Tibial artery (tissue), 4 donors: ENCODE data around the gene ZNF513.

Experiments
- DNase-seq, 2 donors: peaks; one replicate each; pipeline ENCODE4 v3.0.0-alpha.2; 2019
- H3K27ac ChIP-seq, 2 donors: fragments of 200-600 bp; sonication (generic) in 1 of 2; 1 replicate in 1 of 2; 2 replicates in 1 of 2; pipeline ENCODE4 v1.5.1; 2018 to 2019; ENCODE audit warnings: mild to moderate bottlenecking in 1 of 2
- H3K27me3 ChIP-seq, 2 donors: fragments of 200-600 bp; sonication (generic) in 1 of 2; one replicate each; pipeline versions ENCODE4 v1.5.1 to v1.6.0; 2016 to 2019
- H3K36me3 ChIP-seq, 3 donors: fragments of 200-600 bp; sonication (generic) in 2 of 3; one replicate each; pipeline ENCODE4 v1.5.1; 2016 to 2019; ENCODE audit warnings: mild to moderate bottlenecking in 2 of 3
- H3K4me1 ChIP-seq, 4 donors: fragments of 200-600 bp; sonication (generic) in 2 of 4; 1 replicate in 3 of 4; 2 replicates in 1 of 4; pipeline ENCODE4 v1.5.1; 2016 to 2019
- H3K4me3 ChIP-seq, 2 donors: fragments of 200-600 bp; sonication (generic) in 1 of 2; 1 replicate in 1 of 2; 2 replicates in 1 of 2; pipeline ENCODE4 v1.5.1; 2018 to 2019; ENCODE audit warnings: mild to moderate bottlenecking in 2 of 2
- H3K9me3 ChIP-seq, 3 donors: fragments of 200-600 bp; sonication (generic) in 1 of 3; one replicate each; pipeline ENCODE4 v1.5.1; 2016 to 2019
- intact Hi-C: fragments of 100-400 bp; cut with DNase I; formaldehyde crosslinking; loops from one replicate; pipeline ENCODE4 v1.15.0; 2023; ENCODE audit warnings: low total_unique reads
- TF ChIP-seq, protein P1 (sequence below), 2 experiments: fragments of 200-600 bp in 1 of 2; fragments of 450-650 bp in 1 of 2; IDR thresholded peaks; one replicate each; pipeline ENCODE4 v1.5.1; 2017 to 2019; ENCODE audit warnings: antibody characterized with exemption in 2 of 2, mild to moderate bottlenecking in 1 of 2, moderate library complexity in 1 of 2

Gene ZNF513

DNA sequence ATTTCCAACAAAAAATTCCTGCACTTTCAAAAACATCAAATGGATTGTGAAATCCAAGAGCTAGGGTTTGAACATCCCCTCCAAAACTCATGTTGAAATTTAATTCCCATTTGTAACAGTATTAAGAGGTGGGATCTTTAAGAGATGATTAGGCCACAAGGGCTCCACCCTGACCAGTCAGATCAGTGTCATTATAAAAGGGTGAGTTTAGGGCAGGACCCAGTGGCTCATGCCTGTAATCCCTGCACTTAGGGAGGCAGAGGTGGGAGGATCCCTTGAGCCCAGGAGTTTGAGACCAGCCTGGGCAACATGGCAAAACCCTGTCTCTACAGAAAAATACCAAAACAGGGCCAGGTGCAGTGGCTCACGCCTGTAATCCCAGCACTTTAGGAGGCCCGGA lies 32.9 kb downstream of the ZNF513 start:
- TF ChIP-seq, protein P1, sequence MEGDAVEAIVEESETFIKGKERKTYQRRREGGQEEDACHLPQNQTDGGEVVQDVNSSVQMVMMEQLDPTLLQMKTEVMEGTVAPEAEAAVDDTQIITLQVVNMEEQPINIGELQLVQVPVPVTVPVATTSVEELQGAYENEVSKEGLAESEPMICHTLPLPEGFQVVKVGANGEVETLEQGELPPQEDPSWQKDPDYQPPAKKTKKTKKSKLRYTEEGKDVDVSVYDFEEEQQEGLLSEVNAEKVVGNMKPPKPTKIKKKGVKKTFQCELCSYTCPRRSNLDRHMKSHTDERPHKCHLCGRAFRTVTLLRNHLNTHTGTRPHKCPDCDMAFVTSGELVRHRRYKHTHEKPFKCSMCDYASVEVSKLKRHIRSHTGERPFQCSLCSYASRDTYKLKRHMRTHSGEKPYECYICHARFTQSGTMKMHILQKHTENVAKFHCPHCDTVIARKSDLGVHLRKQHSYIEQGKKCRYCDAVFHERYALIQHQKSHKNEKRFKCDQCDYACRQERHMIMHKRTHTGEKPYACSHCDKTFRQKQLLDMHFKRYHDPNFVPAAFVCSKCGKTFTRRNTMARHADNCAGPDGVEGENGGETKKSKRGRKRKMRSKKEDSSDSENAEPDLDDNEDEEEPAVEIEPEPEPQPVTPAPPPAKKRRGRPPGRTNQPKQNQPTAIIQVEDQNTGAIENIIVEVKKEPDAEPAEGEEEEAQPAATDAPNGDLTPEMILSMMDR (IDR thresholded peaks at IDR 0.05) = no peak
- DNase-seq = no peak
- Histone ChIP-seq H3K27me3 (no peaks in the 10 kb centered on the region), H3K36me3 (peaks cover 0 to 19% (median 15%) of the 10 kb centered on the region in 3 donors), H3K9me3 (no peaks in the 10 kb centered on the region), H3K27ac (no peak overlapping the region), H3K4me3 (no peak overlapping the region), H3K4me1 (peaks cover 0 to 4% (median 0%) of the 10 kb centered on the region in 4 donors)
- intact Hi-C loops = no loop called here

DNA sequence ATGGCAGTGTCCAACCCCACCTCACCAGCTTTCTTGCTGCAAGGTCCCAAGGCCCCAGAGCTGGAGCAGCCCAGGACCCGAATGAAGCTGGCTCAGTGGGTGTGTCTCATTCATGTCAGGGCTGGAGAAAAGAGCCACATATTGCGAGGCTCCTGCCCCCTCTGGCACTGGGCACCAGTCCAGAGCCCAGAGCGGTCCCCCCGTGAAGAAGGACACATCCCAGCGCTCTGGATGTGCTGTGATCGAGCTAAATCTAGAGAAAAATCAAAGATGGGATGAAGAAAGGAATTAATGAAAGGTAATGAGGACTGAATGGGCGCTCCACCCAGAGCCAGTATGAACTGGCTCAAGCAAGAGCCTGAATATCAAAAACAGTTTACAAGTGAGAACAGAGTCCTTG lies 44.4 kb downstream of the ZNF513 start:
- TF ChIP-seq, protein P1 (IDR thresholded peaks at IDR 0.05) = no peak
- DNase-seq = no peak
- H3K36me3 ChIP-seq = peaks cover 84 to 99% (median 92%) of the 10 kb centered on the region in 3 donors
- H3K4me1 ChIP-seq = no peaks in the 10 kb centered on the region
- intact Hi-C loops = no loop called here
- no peak overlapping the region for H3K27ac ChIP-seq
- no peaks in the 10 kb centered on the region for H3K9me3 ChIP-seq
- no peak overlapping the region for H3K4me3 ChIP-seq
- H3K27me3 ChIP-seq = no peaks in the 10 kb centered on the region

DNA sequence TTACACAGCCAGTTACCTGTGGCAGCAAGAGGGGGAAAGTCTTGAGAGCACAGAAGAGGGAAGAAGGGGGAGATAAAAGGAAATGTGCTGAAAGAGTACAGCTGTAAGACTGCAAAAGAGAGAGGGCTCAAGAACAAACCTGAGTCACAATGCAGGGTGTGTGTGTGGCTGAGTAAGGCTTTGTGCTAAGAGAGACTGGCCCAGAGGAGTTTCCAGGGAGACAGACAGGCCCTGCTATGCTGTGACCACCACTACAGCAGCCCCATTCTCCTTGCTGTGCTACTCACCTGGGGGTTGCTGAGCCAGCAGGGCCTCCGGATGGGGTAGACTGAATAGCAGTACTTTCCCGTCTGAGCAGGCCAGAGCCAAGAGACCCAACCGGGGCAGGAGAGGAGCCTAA lies 45.2 kb downstream of the ZNF513 start:
- Histone ChIP-seq H3K36me3 (peaks cover 84 to 99% (median 90%) of the 10 kb centered on the region in 3 donors), H3K9me3 (no peaks in the 10 kb centered on the region), H3K27ac (no peak overlapping the region), H3K4me1 (no peaks in the 10 kb centered on the region), H3K27me3 (no peaks in the 10 kb centered on the region), H3K4me3 (no peak overlapping the region)
- intact Hi-C loops = no loop called here
- TF ChIP-seq, protein P1 (IDR thresholded peaks at IDR 0.05) = no peak
- no peak for DNase-seq
